WERI-Rb-1 (cell line): ENCODE results near the gene PRKCA.

Experiments used
- DNase-seq: peaks from one replicate; pipeline ENCODE4 v3.0.0-alpha.2; 2020
- H3K27ac ChIP-seq: fragments of 250-450 bp; sonication (Bioruptor Pico); 2 replicates; pipeline ENCODE4 v1.5.1; 2020; ENCODE audit warnings: mild to moderate bottlenecking, moderate library complexity
- H3K27me3 ChIP-seq: fragments of 250-450 bp; sonication (Bioruptor Pico); 2 replicates; pipeline ENCODE4 v1.5.1; 2021; ENCODE audit warnings: mild to moderate bottlenecking, low read depth, moderate library complexity; ENCODE audit not compliant: insufficient read depth, severe bottlenecking
- H3K36me3 ChIP-seq: fragments of 250-450 bp; sonication (Bioruptor Pico); 2 replicates; pipeline ENCODE4 v1.5.1; 2020; ENCODE audit warnings: mild to moderate bottlenecking, moderate library complexity
- H3K4me3 ChIP-seq: 2 replicates; pipeline ENCODE4 v1.5.1; 2011; ENCODE audit warnings: low read depth, mild to moderate bottlenecking, control low read depth, low read length
- H3K9me3 ChIP-seq: fragments of 250-450 bp; sonication (Bioruptor Pico); 2 replicates; pipeline ENCODE4 v1.5.1; 2021; ENCODE audit warnings: mild to moderate bottlenecking, moderate library complexity; ENCODE audit not compliant: severe bottlenecking
- TF ChIP-seq, protein P1 (sequence below): IDR thresholded peaks from 2 replicates; pipeline ENCODE4 v1.5.1; 2011; ENCODE audit warnings: low read depth, mild to moderate bottlenecking, control low read depth, inconsistent platforms, low read length

PRKCA gene

GRCh38 chr17:66522591-66523272 lies 220.3 kb downstream of the PRKCA start:
- TF ChIP-seq, protein P1, sequence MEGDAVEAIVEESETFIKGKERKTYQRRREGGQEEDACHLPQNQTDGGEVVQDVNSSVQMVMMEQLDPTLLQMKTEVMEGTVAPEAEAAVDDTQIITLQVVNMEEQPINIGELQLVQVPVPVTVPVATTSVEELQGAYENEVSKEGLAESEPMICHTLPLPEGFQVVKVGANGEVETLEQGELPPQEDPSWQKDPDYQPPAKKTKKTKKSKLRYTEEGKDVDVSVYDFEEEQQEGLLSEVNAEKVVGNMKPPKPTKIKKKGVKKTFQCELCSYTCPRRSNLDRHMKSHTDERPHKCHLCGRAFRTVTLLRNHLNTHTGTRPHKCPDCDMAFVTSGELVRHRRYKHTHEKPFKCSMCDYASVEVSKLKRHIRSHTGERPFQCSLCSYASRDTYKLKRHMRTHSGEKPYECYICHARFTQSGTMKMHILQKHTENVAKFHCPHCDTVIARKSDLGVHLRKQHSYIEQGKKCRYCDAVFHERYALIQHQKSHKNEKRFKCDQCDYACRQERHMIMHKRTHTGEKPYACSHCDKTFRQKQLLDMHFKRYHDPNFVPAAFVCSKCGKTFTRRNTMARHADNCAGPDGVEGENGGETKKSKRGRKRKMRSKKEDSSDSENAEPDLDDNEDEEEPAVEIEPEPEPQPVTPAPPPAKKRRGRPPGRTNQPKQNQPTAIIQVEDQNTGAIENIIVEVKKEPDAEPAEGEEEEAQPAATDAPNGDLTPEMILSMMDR: no peak
- no peak for DNase-seq
- Histone ChIP-seq H3K36me3 (no peaks in the 10 kb centered on the region), H3K9me3 (no peaks in the 10 kb centered on the region), H3K4me3 (no peak overlapping the region), H3K27me3 (no peaks in the 10 kb centered on the region), H3K27ac (no peak overlapping the region)

DNA sequence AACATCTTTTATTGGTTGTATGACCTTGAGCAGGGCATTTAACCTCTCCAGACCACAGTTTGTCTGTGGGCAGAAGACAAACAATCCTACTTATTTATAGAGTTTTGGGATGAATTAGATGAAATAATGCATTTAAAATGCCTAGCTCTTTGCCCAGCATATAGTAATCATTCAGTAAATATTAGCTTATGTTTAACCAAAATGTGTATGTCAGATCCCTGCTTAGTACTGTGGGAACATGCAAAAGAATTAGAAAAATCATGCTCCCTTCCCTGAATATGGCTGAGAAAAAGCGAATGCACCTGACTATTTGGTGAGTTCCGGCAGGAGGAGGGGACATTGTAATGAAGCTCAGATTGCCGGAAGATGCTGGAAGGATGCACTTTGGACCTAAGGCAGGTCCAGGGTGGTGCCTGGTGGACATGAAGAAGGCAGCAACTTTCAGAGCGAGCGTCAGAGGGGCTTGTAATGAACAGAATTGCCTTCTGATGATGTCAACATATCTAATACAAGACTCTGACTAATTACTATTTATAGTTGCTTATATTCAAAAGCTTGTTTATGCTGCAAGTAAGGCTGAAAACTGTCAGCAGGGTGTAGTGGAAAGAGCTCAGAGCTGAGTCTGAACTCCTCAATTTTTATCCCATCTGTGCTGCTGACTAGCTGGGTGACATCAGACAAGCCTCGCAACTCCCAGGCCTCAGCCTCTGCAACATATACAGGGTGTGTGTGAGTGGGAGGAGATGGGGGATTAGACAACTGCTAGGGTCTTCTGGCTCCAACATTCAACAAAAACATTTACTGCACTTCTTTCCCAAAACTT lies 221.2 kb downstream of the PRKCA start:
- H3K9me3 ChIP-seq: no peaks in the 10 kb centered on the region
- no peak overlapping the region for H3K4me3 ChIP-seq
- H3K36me3 ChIP-seq: no peaks in the 10 kb centered on the region
- TF ChIP-seq, protein P1: no peak
- no peaks in the 10 kb centered on the region for H3K27me3 ChIP-seq
- no peak overlapping the region for H3K27ac ChIP-seq
- no peak for DNase-seq

- Histone ChIP-seq H3K27ac (no peak overlapping the region), H3K27me3 (no peaks in the 10 kb centered on the region), H3K36me3 (no peaks in the 10 kb centered on the region), H3K4me3 (no peak overlapping the region), H3K9me3 (no peaks in the 10 kb centered on the region)
- DNase-seq: no peak
- TF ChIP-seq, protein P1: no peak
Measured at GRCh38 chr17:66524877-66525276, 222.5 kb downstream of the PRKCA start.

DNA sequence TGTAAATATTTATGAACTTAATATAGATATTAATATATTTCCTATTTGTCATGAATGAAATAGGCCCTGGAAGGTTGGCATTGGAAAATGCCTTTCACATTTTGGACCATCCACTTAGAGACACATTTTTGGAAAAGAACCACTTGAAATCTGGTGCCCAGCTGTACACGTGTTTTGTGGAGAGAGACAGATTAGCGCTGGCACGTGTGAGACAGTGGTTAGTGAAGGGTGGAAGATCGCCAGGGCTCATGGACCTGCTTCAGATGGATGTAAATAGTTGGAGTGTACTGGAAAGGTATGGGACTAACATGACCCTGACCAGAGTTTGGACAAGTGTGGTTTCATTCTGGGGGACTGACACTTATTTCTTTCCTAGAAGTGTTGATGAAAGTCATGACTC lies 222.9 kb downstream of the PRKCA start:
- DNase-seq: no peak
- H3K9me3 ChIP-seq: no peaks in the 10 kb centered on the region
- H3K4me3 ChIP-seq: no peak overlapping the region
- TF ChIP-seq, protein P1: no peak
- no peak overlapping the region for H3K27ac ChIP-seq
- no peaks in the 10 kb centered on the region for H3K27me3 ChIP-seq
- H3K36me3 ChIP-seq: no peaks in the 10 kb centered on the region

GRCh38 chr17:66526827-66527226 lies 224.4 kb downstream of the PRKCA start:
- no peak for DNase-seq
- Histone ChIP-seq H3K4me3 (no peak overlapping the region), H3K27ac (no peak overlapping the region), H3K9me3 (no peaks in the 10 kb centered on the region), H3K36me3 (no peaks in the 10 kb centered on the region), H3K27me3 (no peaks in the 10 kb centered on the region)
- TF ChIP-seq, protein P1: no peak
